Activated CD8-positive, alpha-beta memory T cell treated with anti-CD3 and anti-CD28 coated beads, Interleukin-2, amount 10 ng/mL, durations not matched to agents 7 days and 5 days (primary cell): ENCODE results near the gene CNTROB. TPM values are rescaled to one million over a fixed set of nuclear protein-coding genes. Genes with fewer than 3 reads are reported as not detected.

Source experiments
- ATAC-seq: fragments of 150-1000 bp; cut with Tn5 transposase; one replicate; pipeline ENCODE4 v1.10.0; 2021; ENCODE audit warnings: moderate library complexity
- CTCF ChIA-PET: fragments of 350-600 bp; sonication (Branson Sonifier 250); formaldehyde crosslinking; loops from one replicate; lab custom pipeline; 2021; ENCODE audit warnings: antibody characterized with exemption; lab: Charles Lee
- DNase-seq: peaks from one replicate; pipeline ENCODE4 v3.0.0-alpha.2; 2020
- H3K27ac Mint-ChIP-seq: one replicate; pipeline ENCODE4 v1.8.0; 2021; ENCODE audit warnings: mild to moderate bottlenecking, mixed read lengths
- H3K27me3 Mint-ChIP-seq: one replicate; pipeline ENCODE4 v1.8.0; 2021; ENCODE audit warnings: mixed read lengths
- H3K36me3 Mint-ChIP-seq: one replicate; pipeline ENCODE4 v1.8.0; 2021; ENCODE audit warnings: mild to moderate bottlenecking, mixed read lengths
- H3K4me1 Mint-ChIP-seq: one replicate; pipeline ENCODE4 v1.8.0; 2021; ENCODE audit warnings: mixed read lengths
- H3K4me3 Mint-ChIP-seq: one replicate; pipeline ENCODE4 v1.8.0; 2021; ENCODE audit warnings: mild to moderate bottlenecking, moderate library complexity, mixed read lengths
- H3K9me3 Mint-ChIP-seq: one replicate; pipeline ENCODE4 v1.8.0; 2022; ENCODE audit warnings: low read depth, mixed read lengths
- total RNA-seq, 2 experiments: library from RNA; stranded (reverse); gene quantifications; one replicate each; pipeline ENCODE4 v1.2.3, GENCODE V29; 2021

The CNTROB gene
- total RNA-seq, 2 experiments from 2014 or later = 56.8 to 69.2 TPM

DNA sequence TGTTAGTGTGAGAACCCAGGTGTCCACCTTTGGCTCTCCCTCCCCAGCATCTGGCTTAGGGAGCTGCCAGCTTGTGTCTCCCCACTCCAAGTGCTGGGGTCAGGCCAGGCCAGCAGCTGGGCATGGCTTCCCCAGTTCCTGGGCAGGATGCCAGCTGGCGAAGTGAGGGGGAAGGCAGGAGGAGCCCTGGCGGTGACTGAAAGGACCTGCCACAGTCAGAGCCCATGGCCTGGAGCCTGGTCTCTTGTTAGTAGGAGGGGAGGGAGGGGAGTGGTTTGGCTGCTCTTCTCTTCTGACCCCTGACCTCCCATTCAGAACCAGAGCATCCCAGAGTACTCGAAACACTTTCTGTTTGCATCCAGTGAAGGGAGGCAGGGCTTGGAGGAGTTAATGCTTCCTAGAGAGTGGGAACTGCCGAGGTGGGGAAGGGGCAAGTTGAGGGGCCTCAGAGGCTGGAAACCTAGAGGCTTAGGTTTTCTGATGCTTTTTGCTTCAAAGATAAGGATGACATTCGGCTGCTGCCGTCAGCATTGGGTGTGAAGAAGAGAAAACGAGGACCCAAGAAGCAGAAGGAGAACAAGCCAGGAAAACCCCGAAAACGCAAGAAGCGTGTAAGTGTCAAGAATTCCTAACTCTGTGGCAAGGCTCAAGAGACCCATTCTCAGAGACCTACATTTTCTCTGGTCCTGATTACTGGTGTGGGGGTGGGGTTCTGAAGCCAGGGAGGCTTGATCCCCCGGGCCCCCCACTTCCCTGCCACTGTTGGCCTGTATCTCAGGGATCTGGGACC is 42.6 kb upstream of the CNTROB start:
- H3K9me3 Mint-ChIP-seq = no peaks in the 10 kb centered on the region
- CTCF ChIA-PET = interaction anchor here (0.9 to 1.5 kb wide), 4 partner anchors 21 to 33 kb away, joined by 3 to 4 read pairs (median 3); partner anchors contain the start of gene RNF227
- H3K4me3 Mint-ChIP-seq = no peak overlapping the region
- DNase-seq (no peak), ATAC-seq (no peak)
- H3K27me3 Mint-ChIP-seq = no peaks in the 10 kb centered on the region
- H3K36me3 Mint-ChIP-seq = peaks cover 30% of the 10 kb centered on the region
- H3K4me1 Mint-ChIP-seq = peaks cover 3% of the 10 kb centered on the region
- peak overlapping the region; percentile 40 for H3K27ac Mint-ChIP-seq

DNA sequence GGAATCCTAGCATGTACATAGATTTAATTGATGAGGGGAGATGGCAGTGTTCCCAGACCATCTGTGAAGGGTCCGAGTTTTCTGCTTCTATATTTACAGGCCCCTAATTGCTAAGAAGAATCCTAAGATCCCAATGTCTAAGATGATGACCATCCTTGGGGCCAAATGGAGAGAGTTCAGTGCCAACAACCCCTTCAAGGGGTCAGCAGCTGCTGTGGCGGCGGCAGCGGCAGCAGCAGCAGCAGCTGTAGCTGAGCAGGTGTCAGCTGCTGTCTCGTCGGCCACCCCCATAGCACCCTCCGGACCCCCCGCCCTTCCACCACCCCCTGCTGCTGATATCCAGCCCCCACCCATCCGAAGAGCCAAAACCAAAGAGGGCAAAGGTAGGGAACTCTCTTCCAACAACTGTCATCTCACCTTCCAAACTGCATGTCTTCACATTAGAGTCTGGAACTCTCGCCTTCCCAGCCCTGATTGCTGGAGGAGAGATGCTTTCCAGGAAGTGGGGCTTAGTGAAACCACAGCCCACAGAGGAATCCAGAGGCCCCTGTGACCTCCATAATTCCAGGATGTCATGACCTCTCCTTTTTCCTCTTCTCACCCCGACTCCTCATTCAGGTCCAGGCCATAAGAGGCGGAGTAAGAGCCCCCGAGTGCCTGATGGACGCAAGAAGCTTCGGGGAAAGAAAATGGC is 38.7 kb upstream of the CNTROB start:
- ATAC-seq = no peak
- Mint-ChIP-seq H3K27ac (no peak overlapping the region), H3K4me3 (no peak overlapping the region)

DNA sequence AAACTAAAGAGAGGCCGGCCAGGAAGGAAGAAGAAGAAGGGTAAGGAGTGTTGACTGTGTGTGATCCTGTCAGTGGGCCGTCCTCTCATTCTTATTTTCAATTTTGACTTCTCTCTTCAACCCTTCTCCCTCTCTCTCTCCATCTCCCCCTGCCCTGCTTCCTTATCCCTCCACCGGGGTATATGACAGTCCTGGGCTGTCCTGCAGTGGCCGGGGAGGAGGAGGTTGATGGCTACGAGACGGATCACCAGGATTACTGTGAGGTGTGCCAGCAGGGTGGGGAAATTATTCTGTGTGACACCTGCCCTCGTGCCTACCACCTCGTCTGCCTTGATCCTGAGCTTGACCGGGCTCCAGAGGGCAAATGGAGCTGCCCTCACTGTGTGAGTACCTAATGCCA is 37.8 kb upstream of the CNTROB start:
- DNase-seq = no peak
- Mint-ChIP-seq H3K9me3 (no peaks in the 10 kb centered on the region), H3K36me3 (peaks cover 63% of the 10 kb centered on the region), H3K4me3 (no peak overlapping the region), H3K27ac (no peak overlapping the region), H3K4me1 (peaks cover 4% of the 10 kb centered on the region), H3K27me3 (no peaks in the 10 kb centered on the region)
- CTCF ChIA-PET = no interaction called here
- no peak for ATAC-seq

More for the DNA sequence above, 38.7 kb upstream of the CNTROB start:
- DNase-seq = peak; percentile 27
- Mint-ChIP-seq H3K27me3 (no peaks in the 10 kb centered on the region), H3K36me3 (peaks cover 57% of the 10 kb centered on the region), H3K4me1 (peaks cover 4% of the 10 kb centered on the region), H3K9me3 (no peaks in the 10 kb centered on the region)
- CTCF ChIA-PET = no interaction called here

DNA sequence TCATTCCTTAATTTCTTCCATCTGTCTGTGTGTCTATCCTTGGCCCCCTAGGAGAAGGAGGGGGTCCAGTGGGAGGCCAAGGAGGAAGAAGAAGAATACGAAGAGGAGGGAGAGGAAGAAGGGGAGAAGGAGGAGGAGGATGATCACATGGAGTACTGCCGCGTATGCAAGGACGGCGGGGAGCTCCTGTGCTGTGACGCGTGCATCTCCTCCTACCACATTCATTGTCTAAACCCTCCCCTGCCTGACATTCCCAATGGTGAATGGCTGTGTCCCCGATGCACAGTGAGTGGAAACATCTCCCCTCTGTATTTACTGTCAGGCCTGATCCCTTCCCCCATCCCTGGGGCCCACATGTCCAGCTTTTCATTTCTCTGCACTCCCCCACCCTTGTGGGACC is 37.1 kb upstream of the CNTROB start:
- no peak overlapping the region for H3K4me3 Mint-ChIP-seq
- H3K27ac Mint-ChIP-seq = no peak overlapping the region
- no peak for ATAC-seq
- H3K9me3 Mint-ChIP-seq = no peaks in the 10 kb centered on the region
- peaks cover 68% of the 10 kb centered on the region for H3K36me3 Mint-ChIP-seq
- no peak for DNase-seq
- CTCF ChIA-PET = interaction anchor here (0.6 kb wide), 1 partner anchor 33 kb away, joined by 3 read pairs; no protein-coding TSS in a partner anchor
- no peaks in the 10 kb centered on the region for H3K27me3 Mint-ChIP-seq
- peaks cover 4% of the 10 kb centered on the region for H3K4me1 Mint-ChIP-seq

DNA sequence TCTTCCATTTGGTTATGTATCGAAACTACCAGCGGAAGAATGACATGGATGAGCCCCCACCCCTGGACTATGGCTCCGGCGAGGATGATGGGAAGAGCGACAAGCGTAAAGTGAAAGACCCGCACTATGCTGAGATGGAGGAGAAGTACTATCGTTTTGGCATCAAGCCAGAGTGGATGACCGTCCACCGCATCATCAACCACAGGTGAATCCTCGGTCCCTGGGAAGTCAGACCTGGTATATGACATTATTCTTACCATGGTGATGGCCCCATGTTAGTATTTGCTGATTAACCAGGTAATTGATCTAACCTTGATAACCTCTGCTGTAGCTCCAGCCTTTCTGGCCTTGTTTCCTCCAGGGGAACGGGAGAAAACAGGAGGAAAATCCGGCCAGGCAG is 34.9 kb upstream of the CNTROB start:
- CTCF ChIA-PET = interaction anchor here (1.2 to 4.5 kb wide), 4 partner anchors 24 to 80 kb away, joined by 3 to 24 read pairs (median 3); no protein-coding TSS in a partner anchor
- ATAC-seq (no peak), DNase-seq (no peak)
- Mint-ChIP-seq H3K27ac (no peak overlapping the region), H3K9me3 (no peaks in the 10 kb centered on the region), H3K36me3 (peaks cover 65% of the 10 kb centered on the region), H3K27me3 (no peaks in the 10 kb centered on the region), H3K4me3 (no peak overlapping the region), H3K4me1 (peaks cover 2% of the 10 kb centered on the region)

DNA sequence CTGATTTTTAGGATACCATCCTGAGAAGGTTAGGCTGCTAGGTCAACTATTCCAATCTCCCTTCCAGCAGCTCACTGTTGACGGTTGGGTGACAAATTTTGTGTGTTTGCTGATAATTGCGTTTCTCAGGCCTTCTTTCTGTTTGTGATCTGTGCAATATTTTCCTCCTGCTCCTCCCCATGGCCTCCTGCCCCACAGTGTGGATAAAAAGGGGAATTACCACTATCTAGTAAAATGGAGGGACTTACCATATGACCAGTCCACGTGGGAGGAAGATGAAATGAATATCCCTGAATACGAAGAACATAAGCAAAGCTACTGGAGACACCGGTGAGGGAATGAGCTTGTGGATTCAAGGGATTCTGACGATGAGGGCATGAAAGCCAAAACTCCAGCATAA is 34.2 kb upstream of the CNTROB start:
- Mint-ChIP-seq H3K4me3 (no peak overlapping the region), H3K36me3 (peaks cover 69% of the 10 kb centered on the region), H3K27me3 (no peaks in the 10 kb centered on the region), H3K9me3 (no peaks in the 10 kb centered on the region), H3K4me1 (peaks cover 1% of the 10 kb centered on the region), H3K27ac (peak overlapping the region; percentile 5)
- peak; percentile 51 for ATAC-seq
- CTCF ChIA-PET = interaction anchor here (0.8 to 4.5 kb wide), 6 partner anchors 15 to 81 kb away, joined by 3 to 24 read pairs (median 3); partner anchors contain the start of genes CYB5D1 and NAA38
- DNase-seq = no peak

DNA sequence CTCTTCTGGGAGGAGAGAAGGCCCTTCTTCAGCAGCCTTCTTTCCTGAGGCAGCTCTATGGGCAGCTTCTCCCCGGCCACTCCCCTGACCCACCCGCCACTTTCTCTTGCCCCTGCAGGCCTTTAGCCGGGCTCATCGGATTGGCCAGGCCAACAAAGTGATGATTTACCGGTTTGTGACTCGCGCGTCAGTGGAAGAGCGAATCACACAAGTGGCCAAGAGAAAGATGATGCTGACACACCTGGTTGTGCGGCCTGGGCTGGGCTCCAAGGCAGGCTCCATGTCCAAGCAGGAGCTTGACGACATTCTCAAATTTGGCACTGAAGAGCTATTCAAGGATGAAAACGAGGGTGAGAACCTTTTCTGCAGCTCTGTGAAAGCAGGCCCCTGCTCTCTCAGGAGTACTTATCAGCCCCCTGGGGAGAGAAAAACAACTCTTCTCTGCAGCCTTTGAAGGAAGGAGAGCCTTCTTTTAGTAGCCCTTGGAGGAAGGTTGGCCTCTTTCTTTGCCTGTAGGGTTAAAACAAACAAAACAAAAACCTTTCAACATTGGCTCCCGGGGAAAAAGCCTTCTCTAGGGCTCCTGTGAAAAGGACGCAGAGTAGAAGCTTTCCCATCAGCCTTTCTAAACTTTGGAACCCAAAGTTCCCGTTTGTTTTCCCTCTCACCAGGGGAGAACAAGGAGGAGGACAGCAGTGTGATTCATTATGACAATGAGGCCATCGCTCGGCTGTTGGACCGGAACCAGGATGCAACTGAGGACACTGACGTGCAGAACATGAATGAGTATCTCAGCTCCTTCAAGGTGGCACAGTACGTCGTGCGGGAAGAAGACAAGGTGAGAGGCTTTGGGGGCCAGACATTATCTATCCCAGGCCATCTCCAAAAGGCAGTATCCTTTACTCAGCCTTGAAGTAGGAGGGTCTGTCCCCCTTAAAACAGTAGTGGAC is 28.6 kb upstream of the CNTROB start:
- Mint-ChIP-seq H3K4me3 (no peak overlapping the region), H3K36me3 (peaks cover 52% of the 10 kb centered on the region), H3K4me1 (no peaks in the 10 kb centered on the region), H3K27me3 (no peaks in the 10 kb centered on the region), H3K9me3 (no peaks in the 10 kb centered on the region), H3K27ac (no peak overlapping the region)
- no peak for ATAC-seq
- DNase-seq = no peak
- CTCF ChIA-PET = no interaction called here

DNA sequence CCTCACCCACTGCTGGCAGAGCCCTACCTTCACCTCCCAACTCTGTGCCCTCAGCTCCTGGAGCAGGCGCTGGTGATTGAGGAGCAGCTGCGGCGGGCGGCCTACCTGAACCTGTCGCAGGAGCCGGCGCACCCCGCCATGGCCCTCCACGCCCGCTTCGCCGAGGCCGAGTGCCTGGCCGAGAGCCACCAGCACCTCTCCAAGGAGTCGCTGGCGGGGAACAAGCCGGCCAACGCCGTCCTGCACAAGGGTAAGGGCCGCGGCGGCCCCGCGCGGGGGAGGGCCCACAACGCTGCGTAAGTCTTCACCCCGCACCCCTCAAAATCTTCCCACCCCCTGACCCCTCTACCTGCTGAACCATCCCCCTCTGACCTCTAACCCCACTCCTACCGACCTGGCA is 22.9 kb upstream of the CNTROB start:
- Mint-ChIP-seq H3K27ac (no peak overlapping the region), H3K4me1 (peaks cover 7% of the 10 kb centered on the region), H3K9me3 (no peaks in the 10 kb centered on the region), H3K36me3 (peaks cover 31% of the 10 kb centered on the region), H3K4me3 (no peak overlapping the region), H3K27me3 (no peaks in the 10 kb centered on the region)
- CTCF ChIA-PET = no interaction called here
- no peak for ATAC-seq
- no peak for DNase-seq

DNA sequence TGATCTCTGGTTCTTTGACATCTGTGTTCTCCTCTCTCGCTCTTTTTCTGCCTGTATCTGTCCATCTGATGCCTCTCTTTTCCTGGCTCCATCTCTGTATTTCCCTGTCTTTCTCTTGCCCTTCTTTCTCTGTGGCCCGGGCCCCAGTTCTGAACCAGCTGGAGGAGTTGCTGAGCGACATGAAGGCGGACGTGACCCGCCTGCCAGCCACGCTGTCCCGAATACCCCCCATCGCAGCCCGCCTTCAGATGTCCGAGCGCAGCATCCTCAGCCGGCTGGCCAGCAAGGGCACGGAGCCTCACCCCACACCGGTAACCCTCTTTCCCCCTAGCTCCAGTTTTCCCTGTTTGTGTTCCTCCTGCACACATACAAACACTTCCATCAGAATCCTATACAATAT is 21.7 kb upstream of the CNTROB start:
- Mint-ChIP-seq H3K4me1 (peaks cover 16% of the 10 kb centered on the region), H3K27ac (no peak overlapping the region)
- CTCF ChIA-PET = interaction anchor here (0.8 to 15.4 kb wide), 3 partner anchors 44 to 77 kb away, joined by 4 to 312 read pairs (median 14); no protein-coding TSS in a partner anchor

DNA sequence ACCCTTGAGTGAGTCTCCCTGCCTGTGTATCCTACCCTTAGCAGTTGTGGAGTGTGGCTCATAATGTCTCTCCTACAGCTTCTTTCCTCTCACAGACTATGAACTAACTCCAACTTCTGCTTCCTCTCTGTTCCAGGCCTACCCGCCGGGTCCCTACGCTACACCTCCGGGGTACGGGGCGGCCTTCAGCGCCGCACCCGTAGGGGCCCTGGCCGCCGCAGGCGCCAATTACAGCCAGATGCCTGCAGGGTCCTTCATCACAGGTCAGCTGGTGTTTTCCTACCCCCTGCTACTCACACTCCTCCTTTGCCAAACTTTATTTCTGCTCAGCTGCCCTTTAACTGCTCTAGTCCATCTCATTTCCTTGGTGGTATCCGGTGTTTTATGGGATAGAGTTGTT is 21.3 kb upstream of the CNTROB start:
- peaks cover 27% of the 10 kb centered on the region for H3K36me3 Mint-ChIP-seq
- no peak for DNase-seq
- CTCF ChIA-PET = interaction anchor here (3.0 to 15.4 kb wide), 2 partner anchors 48 to 76 kb away, joined by 14 to 312 read pairs; no protein-coding TSS in a partner anchor
- H3K4me3 Mint-ChIP-seq = no peak overlapping the region
- no peak overlapping the region for H3K27ac Mint-ChIP-seq
- H3K9me3 Mint-ChIP-seq = no peaks in the 10 kb centered on the region
- ATAC-seq = no peak
- H3K4me1 Mint-ChIP-seq = peaks cover 20% of the 10 kb centered on the region
- H3K27me3 Mint-ChIP-seq = no peaks in the 10 kb centered on the region

More for the DNA sequence above, 21.7 kb upstream of the CNTROB start:
- H3K9me3 Mint-ChIP-seq = no peaks in the 10 kb centered on the region
- no peaks in the 10 kb centered on the region for H3K27me3 Mint-ChIP-seq
- DNase-seq (no peak), ATAC-seq (no peak)
- peaks cover 29% of the 10 kb centered on the region for H3K36me3 Mint-ChIP-seq
- no peak overlapping the region for H3K4me3 Mint-ChIP-seq

DNA sequence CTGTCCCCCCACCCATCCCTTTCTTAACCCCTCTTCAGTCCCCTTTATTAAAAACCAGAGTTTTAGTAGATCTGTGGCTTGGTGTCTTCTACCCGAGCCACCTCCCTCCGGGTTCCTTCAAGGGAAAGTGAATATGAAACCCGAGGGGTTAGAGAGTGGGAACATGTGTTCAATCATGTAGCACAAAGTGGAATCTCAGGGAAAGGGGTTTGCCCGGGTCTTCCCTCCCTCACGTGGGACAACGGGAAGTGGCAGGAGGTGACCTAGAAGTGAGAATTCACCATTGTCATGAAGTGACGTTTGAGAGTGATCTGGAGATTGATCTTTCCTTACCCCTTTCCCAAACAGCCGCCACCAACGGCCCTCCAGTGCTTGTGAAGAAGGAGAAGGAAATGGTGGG is 20.9 kb upstream of the CNTROB start:
- no peak overlapping the region for H3K27ac Mint-ChIP-seq
- ATAC-seq (no peak), DNase-seq (no peak)
- peaks cover 27% of the 10 kb centered on the region for H3K36me3 Mint-ChIP-seq
- H3K9me3 Mint-ChIP-seq = no peaks in the 10 kb centered on the region
- no peak overlapping the region for H3K4me3 Mint-ChIP-seq
- no peaks in the 10 kb centered on the region for H3K27me3 Mint-ChIP-seq
- peaks cover 20% of the 10 kb centered on the region for H3K4me1 Mint-ChIP-seq
- CTCF ChIA-PET = interaction anchor here (3.0 to 15.4 kb wide), 2 partner anchors 49 to 76 kb away, joined by 14 to 312 read pairs; no protein-coding TSS in a partner anchor

DNA sequence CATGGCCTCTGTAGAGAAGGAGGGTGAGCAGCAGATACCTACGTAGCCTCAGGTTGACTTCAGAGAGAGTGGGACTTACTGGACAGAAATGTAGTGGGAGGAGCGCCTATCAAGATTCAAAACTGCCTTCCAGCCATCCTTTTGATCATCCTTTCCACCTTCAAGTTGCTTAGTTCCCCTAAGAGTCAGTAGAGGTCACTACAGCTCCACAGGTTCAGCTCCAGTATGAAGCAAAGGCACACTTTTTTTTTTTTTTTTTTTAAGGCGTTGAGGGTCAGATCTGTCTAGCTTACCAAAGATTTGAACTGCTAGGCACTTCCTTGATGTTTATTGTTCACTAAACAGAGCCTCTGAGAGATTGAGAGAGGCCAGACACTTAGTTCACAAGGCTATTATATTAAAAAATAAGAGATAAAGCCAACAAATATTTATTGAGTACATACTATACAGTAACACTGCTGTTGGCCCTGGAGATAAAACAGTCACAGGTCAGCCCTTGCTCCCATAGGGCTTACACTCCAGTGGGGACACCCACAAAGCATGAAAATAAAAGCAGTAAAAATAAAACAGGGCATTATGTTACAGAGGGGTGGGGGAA is 19.0 kb upstream of the CNTROB start:
- Mint-ChIP-seq H3K36me3 (peaks cover 22% of the 10 kb centered on the region), H3K27ac (peak overlapping the region; percentile 62), H3K4me1 (peaks cover 28% of the 10 kb centered on the region), H3K27me3 (no peaks in the 10 kb centered on the region), H3K4me3 (peak overlapping the region; percentile 34), H3K9me3 (no peaks in the 10 kb centered on the region)
- CTCF ChIA-PET = interaction anchor here (0.8 to 15.4 kb wide), 27 partner anchors 9 to 169 kb away, joined by 3 to 312 read pairs (median 4); partner anchors contain the start of gene CNTROB
- DNase-seq (peak; percentile 61), ATAC-seq (peak; percentile 38)
